K562 (cell line): ENCODE data around the gene PRXL2B. TPM values are rescaled to one million over a fixed set of nuclear protein-coding genes. Genes with fewer than 3 reads are reported as not detected.

ENCODE experiments used
- ATAC-seq: fragments of 200-7000 bp; cut with Tn5 transposase; 3 replicates; pipeline ENCODE4 v1.9.1; 2020; ENCODE audit warnings: moderate library complexity
- BruUV-seq: library from RNA; stranded (reverse); fragments of 400-500 nt; replicated peaks from 2 replicates; lab custom pipeline; 2021; lab: Mats Ljungman, UMichigan
- CTCF ChIA-PET: fragments of 300-600 bp; formaldehyde crosslinking; extraction: SDS; loops from one replicate; lab custom pipeline; 2021; ENCODE audit warnings: low intra/inter-chr PET ratio; lab: Yijun Ruan, JAX
- POLR2A ChIA-PET: fragments of 300-600, 350-650 bp; sonication (Branson Sonifier 250); formaldehyde crosslinking; extraction: SDS; loops from one replicate; lab custom pipeline; 2021; ENCODE audit warnings: antibody characterized with exemption, inconsistent platforms; lab: Yijun Ruan, JAX
- DNase-seq, 4 experiments: peaks; one replicate each; pipeline versions ENCODE4 v3.0.0 to v3.0.0-alpha.2; 2011 to 2018; ENCODE audit warnings: low spot score in 3 of 4, mixed read lengths in 3 of 4; ENCODE audit errors: extremely low read depth in 1 of 4
- FAIRE-seq: peaks from 2 replicates; lab custom pipeline; 2011; peaks lifted over from hg19 to GRCh38; lab: Jason Lieb, UNC
- H2AFZ ChIP-seq: 2 replicates; pipeline ENCODE4 v1.6.0; 2011; ENCODE audit warnings: low read depth, low read length, control low read depth, inconsistent platforms
- H3K27ac ChIP-seq: fragments of 200-600 bp; 3 replicates; pipeline ENCODE4 v1.8.0; 2011; ENCODE audit warnings: low read depth, mild to moderate bottlenecking, control low read depth, inconsistent platforms, low read length, moderate library complexity, mixed read lengths; ENCODE audit errors: extremely low read depth
- H3K27me3 ChIP-seq, 2 experiments: fragments of 300-600 bp in 1 of 2; 2 replicates in 1 of 2; 3 replicates in 1 of 2; pipeline versions ENCODE4 v1.6.0 to v1.8.0; 2011; ENCODE audit warnings: inconsistent platforms in 2 of 2, low read length in 2 of 2, mild to moderate bottlenecking in 1 of 2, mixed read lengths in 1 of 2, moderate library complexity in 1 of 2; ENCODE audit not compliant: control insufficient read depth in 2 of 2, insufficient read depth in 2 of 2
- H3K36me3 ChIP-seq: fragments of 300-600 bp; 3 replicates; pipeline ENCODE4 v1.8.0; 2011; ENCODE audit warnings: mild to moderate bottlenecking, low read length, inconsistent platforms; ENCODE audit not compliant: control insufficient read depth, insufficient read depth
- H3K4me1 ChIP-seq, 2 experiments: fragments of 200-600 bp in 1 of 2; replicated peaks in 1 of 2; 2 replicates in 1 of 2; 3 replicates in 1 of 2; pipeline versions ENCODE4 v1.5.1 to v1.8.0; 2011; ENCODE audit warnings: inconsistent platforms in 2 of 2, low read length in 2 of 2, mild to moderate bottlenecking in 1 of 2, mixed read lengths in 1 of 2, moderate library complexity in 1 of 2; ENCODE audit not compliant: control insufficient read depth in 2 of 2, insufficient read depth in 2 of 2
- H3K4me2 ChIP-seq: 2 replicates; pipeline ENCODE4 v1.6.1; 2011; ENCODE audit warnings: low read length, control low read depth, inconsistent platforms, mixed read lengths; ENCODE audit not compliant: insufficient read depth
- H3K4me3 ChIP-seq: fragments of 200-600 bp; sonication (generic), shearing (Covaris generic); 2 replicates; pipeline ENCODE4 v1.5.1; 2016; ENCODE audit warnings: control low read depth, inconsistent platforms
- H3K79me2 ChIP-seq: fragments of 200-600 bp; 3 replicates; pipeline ENCODE4 v1.8.0; 2011; ENCODE audit warnings: low read length, inconsistent platforms; ENCODE audit not compliant: control insufficient read depth, insufficient read depth
- H3K9ac ChIP-seq, 2 experiments: 2 replicates each; pipeline versions ENCODE4 v1.6.0 to v1.6.1; 2011; ENCODE audit warnings: low read depth in 2 of 2, low read length in 2 of 2, control low read depth in 1 of 2, inconsistent platforms in 1 of 2, mild to moderate bottlenecking in 1 of 2, mixed read lengths in 1 of 2; ENCODE audit not compliant: insufficient read depth in 1 of 2
- H3K9me1 ChIP-seq: one replicate; pipeline ENCODE4 v1.6.0; 2011; ENCODE audit warnings: inconsistent platforms, mild to moderate bottlenecking, low read length, moderate library complexity; ENCODE audit not compliant: control insufficient read depth, insufficient read depth
- H3K9me3 ChIP-seq: replicated peaks from 2 replicates; pipeline ENCODE4 v1.5.1; 2011; ENCODE audit warnings: low read depth, low read length, inconsistent platforms; ENCODE audit not compliant: control insufficient read depth, insufficient read depth
- H4K20me1 ChIP-seq: replicated peaks from 2 replicates; pipeline ENCODE4 v1.6.1; 2011; ENCODE audit warnings: low read length, inconsistent platforms, mixed read lengths; ENCODE audit not compliant: control insufficient read depth, insufficient read depth
- CBFA2T3 ChIP-seq: fragments of 450-650 bp; IDR thresholded peaks from 2 replicates; pipeline ENCODE4 v1.6.1; 2017
- DDX20 ChIP-seq: fragments of 450-650 bp; IDR thresholded peaks from 2 replicates; pipeline ENCODE4 v1.6.1; 2016; ENCODE audit warnings: missing genetic modification characterization, low read depth, mild to moderate bottlenecking, missing compliant biosample characterization, moderate library complexity
- EHMT2 ChIP-seq: fragments of 450-650 bp; IDR thresholded peaks from 2 replicates; pipeline ENCODE4 v1.6.1; 2018; ENCODE audit warnings: antibody characterized with exemption
- EP400 ChIP-seq: fragments of 450-650 bp; IDR thresholded peaks from 2 replicates; pipeline ENCODE4 v1.6.1; 2017; ENCODE audit warnings: antibody characterized with exemption, mild to moderate bottlenecking, moderate library complexity
- HNRNPK ChIP-seq: fragments of 200-400 bp; formaldehyde crosslinking; IDR thresholded peaks from one replicate; pipeline ENCODE4 v1.6.1; 2018; ENCODE audit warnings: mild to moderate bottlenecking, low read depth, low read length; ENCODE audit not compliant: poor library complexity, severe bottlenecking
- KHSRP ChIP-seq: fragments of 450-650 bp; IDR thresholded peaks from 2 replicates; pipeline ENCODE4 v1.6.1; 2017
- NFATC3 ChIP-seq: fragments of 450-650 bp; IDR thresholded peaks from 2 replicates; pipeline ENCODE4 v1.6.1; 2017; ENCODE audit warnings: mild to moderate bottlenecking
- POLR2G ChIP-seq: fragments of 200-400 bp; formaldehyde crosslinking; IDR thresholded peaks from 2 replicates; pipeline ENCODE4 v1.6.1; 2017; ENCODE audit warnings: low read depth, mild to moderate bottlenecking, antibody characterized with exemption, low read length, moderate library complexity
- RBM14 ChIP-seq: fragments of 200-400 bp; formaldehyde crosslinking; IDR thresholded peaks from 2 replicates; pipeline ENCODE4 v1.6.1; 2018; ENCODE audit warnings: low read depth, mild to moderate bottlenecking, low read length, moderate library complexity, borderline replicate concordance; ENCODE audit not compliant: insufficient read depth
- TAF7 ChIP-seq: fragments of 450-650 bp; IDR thresholded peaks from 2 replicates; pipeline ENCODE4 v1.6.1; 2016; ENCODE audit warnings: missing genetic modification characterization, missing compliant biosample characterization
- TAF9B ChIP-seq: fragments of 450-650 bp; IDR thresholded peaks from 2 replicates; pipeline ENCODE4 v1.6.1; 2018; ENCODE audit warnings: mild to moderate bottlenecking; ENCODE audit not compliant: partially characterized antibody
- ZBTB8A ChIP-seq: fragments of 450-650 bp; IDR thresholded peaks from 2 replicates; pipeline ENCODE4 v1.6.1; 2018; ENCODE audit warnings: mild to moderate bottlenecking, moderate library complexity; ENCODE audit not compliant: partially characterized antibody
- ZNF134 ChIP-seq: fragments of 250-450 bp; sonication (Bioruptor Pico); conservative IDR thresholded peaks from 2 replicates; pipeline ENCODE4 v1.4.0; 2020
- ZNF717 ChIP-seq: fragments of 250-450 bp; sonication (Bioruptor Pico); IDR thresholded peaks from 2 replicates; pipeline ENCODE4 v1.5.0; 2021
- ZNF75A ChIP-seq: fragments of 450-650 bp; formaldehyde crosslinking; IDR thresholded peaks from 2 replicates; pipeline ENCODE4 v1.4.0; 2020; ENCODE audit warnings: mild to moderate bottlenecking
- WGBS: fragments of 100-300 bp; shearing (Covaris generic); methylation state at CpG from one replicate; pipeline ENCODE4 v1.1.6; 2016; ENCODE audit warnings: low coverage, mixed read lengths; ENCODE audit not compliant: insufficient coverage; ENCODE audit errors: missing lambda C conversion rate; 5-methylcytosine and 5-hydroxymethylcytosine counted together
- in situ Hi-C: fragments of 300-500 bp; cut with MboI; formaldehyde crosslinking; loops from 4 replicates; pipeline ENCODE4 v1.15.0; 2018; ENCODE audit warnings: inconsistent platforms, mixed read lengths
- intact Hi-C: fragments of 100-400 bp; cut with micrococcal nuclease; formaldehyde crosslinking; loops from 2 replicates; pipeline ENCODE4 v1.14.2; 2022
- polyA plus RNA-seq, 8 experiments: library from polyadenylated mRNA; depleted of rRNA in 4 of 8; stranded (reverse) in 5 of 8; unstranded in 3 of 8; fragments of >200 nt; fragmentation: Nextera tagmentation in 2 of 8; fragmentation: Illumina TruSeq in 1 of 8; extraction: Ambion mirVana in 2 of 8; extraction: Trizol in 1 of 8; gene quantifications; 2 replicates each; pipeline versions ENCODE4 v1.2.1 to v1.2.3, GENCODE V29; 2011 to 2014; ENCODE audit warnings: inconsistent platforms in 1 of 8, missing spikeins in 1 of 8
- total RNA-seq, 7 experiments: library from RNA; depleted of rRNA in 6 of 7; stranded (reverse); fragments of >200 nt in 6 of 7; fragmentation: Illumina TruSeq in 2 of 7; extraction: Trizol in 2 of 7; gene quantifications; 2 replicates each; pipeline versions ENCODE4 v1.2.1 to v1.2.3, GENCODE V29; 2011 to 2021; ENCODE audit warnings: low replicate concordance in 1 of 7
- TF ChIP-seq, protein P1 (sequence below): sonication (generic); formaldehyde crosslinking; IDR thresholded peaks from 2 replicates; pipeline ENCODE4 v1.8.1; 2022; ENCODE audit warnings: missing genetic modification reagents
- TF ChIP-seq, protein P2 (sequence below): IDR thresholded peaks from 2 replicates; pipeline ENCODE4 v1.6.1; 2016; ENCODE audit warnings: missing genetic modification characterization, missing compliant biosample characterization

Gene PRXL2B
- total and polyA plus RNA-seq, 9 of the 15 experiments (the other 6 are each of a cell fraction or from before 2014, with no cell fraction given) = 0.99 to 25.3 (median 11.8) TPM

DNA sequence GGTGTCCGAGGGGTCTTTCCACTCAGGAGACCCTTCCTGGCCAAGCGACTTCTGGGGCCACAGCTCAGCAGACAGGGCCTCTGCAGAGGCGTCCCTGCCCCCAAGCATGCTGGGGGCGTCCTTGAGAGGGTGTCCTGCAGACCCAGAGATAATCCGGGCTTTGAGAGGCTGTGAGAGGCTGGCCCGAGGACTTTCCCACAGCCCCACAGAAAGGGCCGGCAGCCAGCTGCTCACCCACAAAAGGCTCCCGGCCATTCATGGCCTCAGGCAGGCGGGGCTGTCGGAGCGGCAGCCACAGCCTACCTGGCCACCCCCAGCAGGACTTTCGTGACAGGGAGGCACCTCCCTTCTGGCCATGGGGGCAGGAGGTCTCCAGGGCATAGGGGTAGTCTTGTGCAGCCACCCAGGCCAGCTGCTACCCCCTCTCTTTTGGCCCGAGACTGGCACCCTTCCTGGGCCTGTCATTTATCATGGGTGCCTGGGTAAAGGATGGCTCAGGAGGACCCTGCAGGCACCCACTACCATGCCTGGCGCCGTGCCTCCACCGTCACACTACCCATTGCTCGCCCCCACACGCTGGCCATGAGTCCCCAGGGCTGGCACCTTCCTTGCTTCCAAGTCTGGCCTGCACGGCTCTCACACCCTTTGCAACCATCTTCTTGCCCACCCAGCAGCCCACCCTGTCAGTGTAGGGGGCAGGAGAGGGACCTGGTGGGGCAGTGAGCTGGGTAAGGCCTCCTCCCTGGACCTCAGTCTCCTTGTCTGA lies 41.5 kb upstream of the PRXL2B start (continued):
- peak; percentile 75 for TF ChIP-seq ZNF75A (CRISPR knock-in tag)
- TF ChIP-seq, protein P1, sequence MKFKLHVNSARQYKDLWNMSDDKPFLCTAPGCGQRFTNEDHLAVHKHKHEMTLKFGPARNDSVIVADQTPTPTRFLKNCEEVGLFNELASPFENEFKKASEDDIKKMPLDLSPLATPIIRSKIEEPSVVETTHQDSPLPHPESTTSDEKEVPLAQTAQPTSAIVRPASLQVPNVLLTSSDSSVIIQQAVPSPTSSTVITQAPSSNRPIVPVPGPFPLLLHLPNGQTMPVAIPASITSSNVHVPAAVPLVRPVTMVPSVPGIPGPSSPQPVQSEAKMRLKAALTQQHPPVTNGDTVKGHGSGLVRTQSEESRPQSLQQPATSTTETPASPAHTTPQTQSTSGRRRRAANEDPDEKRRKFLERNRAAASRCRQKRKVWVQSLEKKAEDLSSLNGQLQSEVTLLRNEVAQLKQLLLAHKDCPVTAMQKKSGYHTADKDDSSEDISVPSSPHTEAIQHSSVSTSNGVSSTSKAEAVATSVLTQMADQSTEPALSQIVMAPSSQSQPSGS (CRISPR knock-in tag) = no peak
- TF ChIP-seq CBFA2T3 = peak; percentile 24; the same call in 1 of the 2 replicates
- TF ChIP-seq TAF9B = no peak
- 0 out of 2 replicates have a peak, but pooled peaks have one; percentile 18 for TF ChIP-seq POLR2G
- no peak for TF ChIP-seq NFATC3
- TF ChIP-seq, all 486 proteins: peak for 10

DNA sequence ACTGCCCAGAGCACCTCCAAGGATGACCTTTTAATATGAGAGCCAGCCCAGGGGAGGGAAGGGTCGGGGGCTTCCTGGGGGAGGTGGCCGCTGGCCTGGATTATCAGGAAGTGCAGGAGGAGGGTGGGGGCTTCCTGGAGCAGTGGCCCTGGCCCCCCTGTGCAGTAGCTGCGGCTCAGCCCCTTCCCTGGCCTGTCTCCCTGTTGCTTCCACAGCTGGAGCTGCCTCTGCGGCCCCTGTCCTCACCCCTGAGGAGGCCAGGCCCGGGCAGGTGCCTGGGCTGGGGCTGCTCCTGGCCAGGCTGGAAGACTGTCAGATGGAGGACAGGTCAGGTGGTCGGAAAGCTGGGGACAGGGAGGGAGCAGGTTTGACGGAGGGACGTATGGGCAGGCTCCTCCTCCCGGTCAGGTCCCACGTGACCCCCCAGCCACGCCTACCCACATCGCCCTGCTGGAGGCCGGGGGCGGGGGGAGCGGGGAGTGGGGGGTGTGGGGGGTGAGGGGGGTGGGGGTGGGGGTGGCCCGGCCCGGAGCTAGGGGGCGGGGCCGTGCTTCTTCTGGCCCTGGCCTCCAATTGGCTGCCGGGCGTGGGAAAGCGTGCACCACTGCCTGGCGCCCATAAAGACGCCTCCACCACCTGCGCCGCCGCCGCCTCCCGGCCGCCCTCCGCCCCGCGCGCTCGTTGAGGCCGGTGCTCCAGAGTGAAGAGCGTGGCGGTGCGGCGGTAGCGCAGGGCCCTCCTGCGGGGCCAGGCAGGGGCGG lies 40.6 kb upstream of the PRXL2B start:
- peak overlapping the region; percentile 87 for H3K4me2 ChIP-seq
- peak overlapping the region; percentile 83 for H2AFZ ChIP-seq
- H3K27me3 ChIP-seq = no peaks in the 10 kb centered on the region
- H3K9me3 ChIP-seq = no peaks in the 10 kb centered on the region
- peaks cover 72 to 90% of the 10 kb centered on the region in 2 experiments for H3K4me1 ChIP-seq
- peak overlapping the region; percentile 66 to 90 for H3K9ac ChIP-seq
- peaks cover 9% of the 10 kb centered on the region; the same call in 1 of the 3 replicates for H3K79me2 ChIP-seq
- BruUV-seq = no TSS peak
- under 1% methylated on average over 27 of the region's 43 CpGs for WGBS
- no peaks in the 10 kb centered on the region for H3K36me3 ChIP-seq
- DNase-seq (peak; percentile 96 to 99 (median 98)), FAIRE-seq (peak; percentile 89), ATAC-seq (peak; percentile 73)
- CTCF ChIA-PET = interaction anchor here (3.0 kb wide), 1 partner anchor 132 kb away, joined by 36 read pairs; the partner anchor contains the start of gene PEX10
- intact Hi-C loops = loop anchor here (1.0 to 10.0 kb wide), 4 partner anchors 20 to 351 kb away; partner anchors contain the start of genes FAAP20, PANK4 and PRXL2B
- H4K20me1 ChIP-seq = no peaks in the 10 kb centered on the region; the same call in 1 of the 2 replicates
- POLR2A ChIA-PET = interaction anchor here (0.6 to 1.7 kb wide), 11 partner anchors 13 to 357 kb away, joined by 3 to 6 read pairs (median 3); partner anchors contain the start of gene PANK4
- H3K27ac ChIP-seq = peak overlapping the region; percentile 79
- H3K9me1 ChIP-seq = peaks cover 7% of the 10 kb centered on the region
- in situ Hi-C loops = loop anchor here (25.0 kb wide), 1 partner anchor 359 kb away; the partner anchor contains the start of gene FAAP20
- H3K4me3 ChIP-seq = peak overlapping the region; percentile 62
- TF ChIP-seq HNRNPK (peak; percentile 98), RBM14 (no peak), EHMT2 (no peak), TAF7 (tag) (no peak), ZBTB8A (no peak), ZNF134 (no peak), KHSRP (no peak), ZNF717 (no peak), EP400 (no peak; the same call in 1 of the 2 replicates), DDX20 (tag) (no peak)
- TF ChIP-seq, protein P2, sequence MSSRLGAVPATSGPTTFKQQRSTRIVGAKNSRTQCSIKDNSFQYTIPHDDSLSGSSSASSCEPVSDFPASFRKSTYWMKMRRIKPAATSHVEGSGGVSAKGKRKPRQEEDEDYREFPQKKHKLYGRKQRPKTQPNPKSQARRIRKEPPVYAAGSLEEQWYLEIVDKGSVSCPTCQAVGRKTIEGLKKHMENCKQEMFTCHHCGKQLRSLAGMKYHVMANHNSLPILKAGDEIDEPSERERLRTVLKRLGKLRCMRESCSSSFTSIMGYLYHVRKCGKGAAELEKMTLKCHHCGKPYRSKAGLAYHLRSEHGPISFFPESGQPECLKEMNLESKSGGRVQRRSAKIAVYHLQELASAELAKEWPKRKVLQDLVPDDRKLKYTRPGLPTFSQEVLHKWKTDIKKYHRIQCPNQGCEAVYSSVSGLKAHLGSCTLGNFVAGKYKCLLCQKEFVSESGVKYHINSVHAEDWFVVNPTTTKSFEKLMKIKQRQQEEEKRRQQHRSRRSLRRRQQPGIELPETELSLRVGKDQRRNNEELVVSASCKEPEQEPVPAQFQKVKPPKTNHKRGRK (tag) = no peak
